Hypothalamus (tissue), 51 donors: ENCODE results near the gene SLC4A2.
"Not testable (repeated sequence)": the region's sequence is repeated elsewhere in the genome, so short reads cannot be mapped to it uniquely, and the experiment has no call there.

Source experiments
- DNase-seq, 51 donors: peaks; one replicate each; lab custom pipeline; 2025; lab: John Stamatoyannopoulos, UW

The SLC4A2 gene

DNA sequence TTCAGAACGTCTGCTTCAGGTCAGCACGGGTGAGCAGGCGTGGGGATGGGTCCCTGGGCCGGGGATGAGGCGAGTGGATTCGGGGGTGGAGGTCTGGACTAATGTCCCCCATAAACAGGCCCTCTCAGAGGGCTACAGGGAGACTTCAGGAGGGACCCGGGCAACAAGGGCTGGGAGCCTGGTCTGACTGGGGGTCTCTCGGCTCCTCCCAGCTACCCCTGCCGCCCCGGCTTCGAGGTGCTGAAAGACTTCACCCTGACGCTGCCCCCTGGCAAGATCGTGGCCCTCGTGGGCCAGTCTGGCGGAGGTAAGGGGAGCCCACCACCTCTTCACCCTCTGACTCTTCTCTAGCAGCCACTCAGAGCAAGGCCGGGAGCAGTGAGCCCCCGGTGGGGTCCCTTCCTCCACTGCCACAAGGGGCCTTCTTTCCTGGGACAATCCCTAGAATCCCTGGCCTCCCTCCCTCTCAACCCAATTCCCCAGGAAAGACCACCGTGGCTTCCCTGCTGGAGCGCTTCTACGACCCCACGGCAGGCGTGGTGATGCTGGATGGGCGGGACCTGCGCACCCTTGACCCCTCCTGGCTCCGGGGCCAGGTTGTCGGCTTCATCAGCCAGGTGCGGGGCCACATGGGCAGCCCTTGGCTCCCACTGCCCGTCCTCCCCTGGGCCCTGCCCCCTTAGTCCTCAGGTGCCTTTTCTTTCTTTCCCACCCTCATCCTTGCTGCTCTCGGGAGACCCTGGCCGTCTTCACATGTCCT, 18.6 kb upstream of the SLC4A2 start:
- DNase-seq, result no peak

DNA sequence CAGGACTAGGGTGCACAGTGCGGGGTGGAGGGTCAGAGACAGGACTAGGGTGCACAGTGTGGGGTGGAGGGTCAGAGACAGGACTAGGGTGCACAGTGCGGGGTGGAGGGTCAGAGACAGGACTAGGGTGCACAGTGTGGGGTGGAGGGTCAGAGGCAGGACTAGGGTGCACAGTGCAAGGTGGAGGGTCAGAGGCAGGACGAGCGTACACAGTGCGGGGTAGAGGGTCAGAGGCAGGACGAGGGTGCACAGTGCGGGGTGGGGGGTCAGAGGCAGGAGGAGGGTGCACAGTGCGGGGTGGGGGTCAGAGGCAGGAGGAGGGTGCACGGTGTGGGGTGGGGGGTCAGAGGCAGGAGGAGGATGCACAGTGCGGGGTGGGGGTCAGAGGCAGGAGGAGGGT, 15.9 kb upstream of the SLC4A2 start:
- not testable (repeated sequence) for DNase-seq

GRCh38 chr7:151043959-151044358, 15.4 kb upstream of the SLC4A2 start:
- DNase-seq, result no peak

GRCh38 chr7:151045262-151045661, 14.1 kb upstream of the SLC4A2 start:
- no peak for DNase-seq

GRCh38 chr7:151045967-151046366, 13.4 kb upstream of the SLC4A2 start:
- DNase-seq, result peak in 1 of 51 donors; percentile 6

- peak in 7 of 51 donors; percentile 10 to 44 (median 21) for DNase-seq
These were observed 12.5 kb upstream of the SLC4A2 start for GRCh38 chr7:151046603-151047573.

DNA sequence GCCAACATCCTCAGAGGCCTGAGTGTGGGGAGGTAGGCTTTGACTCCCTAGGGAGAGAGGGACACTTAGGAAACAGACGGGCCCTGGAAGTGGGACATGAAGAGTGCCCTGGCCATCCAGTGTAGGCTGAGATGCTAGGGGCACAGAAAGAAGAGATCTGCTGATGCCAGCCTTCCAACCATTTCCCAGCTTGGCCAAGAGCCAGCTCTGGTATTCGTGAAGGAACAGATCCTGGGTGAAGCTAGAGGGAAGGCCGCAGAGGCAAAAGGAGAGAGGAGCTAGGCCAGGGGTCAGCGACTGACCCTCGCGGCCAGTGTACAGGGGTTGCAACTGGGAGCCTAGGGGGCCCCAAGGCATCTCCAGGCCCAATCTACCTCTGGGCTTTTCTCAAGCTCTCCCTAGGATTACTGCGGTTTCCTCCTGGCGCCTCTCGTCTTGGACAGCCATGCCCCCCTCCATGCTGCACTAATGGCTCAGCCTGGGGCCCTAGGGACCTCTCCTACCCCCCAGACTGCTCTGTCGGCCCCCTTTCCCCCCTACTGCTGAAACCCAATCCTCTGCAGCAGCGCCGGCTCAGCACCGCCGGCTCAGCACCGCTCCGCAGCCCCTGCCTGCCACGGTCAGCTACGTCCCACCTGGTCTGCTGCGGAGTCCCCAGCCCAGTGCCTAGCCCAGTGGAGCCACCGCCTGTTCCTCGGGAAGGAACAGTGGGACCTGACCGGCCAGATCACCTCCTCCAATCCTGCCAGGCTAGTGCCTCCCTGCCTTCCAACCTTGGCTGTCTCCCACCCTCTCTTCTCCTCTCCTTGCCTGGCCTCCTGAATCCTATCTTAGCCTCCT, 11.2 kb upstream of the SLC4A2 start, which contains the start of gene ASIC3:
ASIC3 (plus strand) TSS at position 556 of the 840 bp plus-strand sequence. CDS start 355 bp downstream, outside the sequence.
- DNase-seq, result no peak

DNA sequence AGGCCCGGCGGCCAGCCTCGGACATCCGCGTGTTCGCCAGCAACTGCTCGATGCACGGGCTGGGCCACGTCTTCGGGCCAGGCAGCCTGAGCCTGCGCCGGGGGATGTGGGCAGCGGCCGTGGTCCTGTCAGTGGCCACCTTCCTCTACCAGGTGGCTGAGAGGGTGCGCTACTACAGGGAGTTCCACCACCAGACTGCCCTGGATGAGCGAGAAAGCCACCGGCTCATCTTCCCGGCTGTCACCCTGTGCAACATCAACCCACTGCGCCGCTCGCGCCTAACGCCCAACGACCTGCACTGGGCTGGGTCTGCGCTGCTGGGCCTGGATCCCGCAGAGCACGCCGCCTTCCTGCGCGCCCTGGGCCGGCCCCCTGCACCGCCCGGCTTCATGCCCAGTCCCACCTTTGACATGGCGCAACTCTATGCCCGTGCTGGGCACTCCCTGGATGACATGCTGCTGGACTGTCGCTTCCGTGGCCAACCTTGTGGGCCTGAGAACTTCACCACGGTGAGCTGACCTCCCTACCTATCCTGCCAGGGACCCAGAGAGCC, 10.4 kb upstream of the SLC4A2 start:
- DNase-seq, result no peak

GRCh38 chr7:151051108-151051507, 8.3 kb upstream of the SLC4A2 start:
- DNase-seq, result peak in 20 of 51 donors; percentile 14 to 58 (median 30)

DNA sequence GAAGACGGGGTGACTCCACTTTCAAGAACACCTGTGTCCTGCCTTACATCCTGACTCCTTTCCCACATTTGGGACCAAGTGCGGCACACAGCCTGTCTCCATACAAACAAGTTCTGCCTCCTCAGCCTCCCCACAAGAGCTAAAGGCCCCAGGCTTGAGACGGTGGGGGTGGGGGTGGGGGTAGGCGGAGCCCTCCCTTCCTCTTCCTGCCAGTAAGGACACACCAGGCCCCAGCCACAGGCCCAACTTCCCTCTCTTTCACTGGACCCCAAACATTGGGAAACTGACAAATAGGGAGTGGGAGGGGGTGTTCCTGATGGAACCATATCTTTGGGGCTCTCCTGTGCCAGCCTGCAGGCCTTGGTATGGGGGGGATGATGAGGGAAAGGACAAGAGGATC, 6.3 kb upstream of the SLC4A2 start:
- no peak for DNase-seq

DNA sequence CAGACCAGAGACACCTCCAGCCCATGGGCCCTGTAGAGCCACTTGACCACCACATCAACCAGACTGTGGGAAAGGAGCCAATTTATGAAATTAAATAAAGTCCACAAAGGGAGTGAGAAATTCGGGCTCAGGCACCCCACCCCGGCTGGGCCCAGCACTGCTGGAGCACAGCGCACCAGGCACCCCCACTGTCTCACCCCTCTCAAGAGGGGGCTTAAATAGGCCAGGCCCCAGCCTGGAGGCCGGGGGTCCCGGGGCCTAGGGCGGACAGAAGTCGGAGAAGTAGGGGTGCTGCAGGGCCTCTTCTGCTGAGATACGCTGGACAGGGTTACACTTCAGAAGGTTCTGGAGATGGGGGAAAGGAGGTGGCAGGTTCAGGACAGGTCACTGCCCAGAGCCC, 5.6 kb upstream of the SLC4A2 start:
- no peak for DNase-seq

DNA sequence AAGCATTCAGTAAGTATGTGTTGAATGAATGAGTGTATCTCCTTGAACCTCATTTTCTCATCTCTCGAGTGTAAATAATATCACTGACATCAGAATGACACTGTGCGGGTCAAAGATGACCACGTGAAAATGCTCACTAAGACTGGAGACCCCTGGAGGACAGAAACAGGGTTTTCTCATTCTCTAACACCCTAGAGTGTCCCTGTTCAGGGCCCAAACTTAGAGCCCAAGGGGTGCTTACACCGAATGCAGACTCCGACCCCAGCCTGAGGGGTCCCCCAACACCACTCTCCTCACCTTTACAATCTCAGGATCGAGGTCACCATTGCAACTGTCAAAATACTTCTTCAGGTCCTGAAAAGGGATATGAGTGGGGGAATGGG, 3.1 kb upstream of the SLC4A2 start:
- DNase-seq, result no peak

GRCh38 chr7:151056666-151057505, 2.5 kb upstream of the SLC4A2 start:
- DNase-seq, result peak in 1 of 51 donors; percentile 21

DNA sequence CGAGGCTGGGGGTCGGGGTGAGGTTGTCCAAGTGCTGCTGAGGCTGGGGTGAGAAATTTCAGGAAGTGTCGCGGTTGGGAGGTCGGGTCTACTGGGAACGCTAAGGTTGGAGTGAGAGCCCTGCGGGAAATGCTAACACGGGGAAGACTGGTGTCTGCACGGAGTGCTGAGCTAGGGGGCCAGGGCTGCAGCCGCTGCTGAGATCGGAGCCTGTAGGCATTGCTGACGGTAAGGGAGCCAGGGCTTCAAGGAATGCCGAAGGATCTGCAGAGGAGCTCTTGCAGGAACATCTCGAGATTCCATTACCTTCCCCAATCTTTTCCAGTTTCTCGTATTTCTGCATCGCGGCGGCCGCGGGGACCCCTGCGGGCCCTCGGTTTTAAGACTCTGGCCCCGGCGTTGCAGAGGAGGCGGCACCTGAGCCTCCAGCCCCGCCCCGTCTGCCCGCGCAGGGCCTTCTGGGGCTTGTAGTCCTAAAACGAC, 1.8 kb upstream of the SLC4A2 start, which contains the start of gene CDK5:
CDK5 (minus strand) TSS at position 392 of the 483 bp plus-strand sequence; CDS start at position 343, 49 bp downstream.
- no peak for DNase-seq

- DNase-seq, result peak; percentile 77 to 100 (median 98)
These were observed 1.2 kb upstream of the SLC4A2 start for GRCh38 chr7:151057989-151058780.

DNA sequence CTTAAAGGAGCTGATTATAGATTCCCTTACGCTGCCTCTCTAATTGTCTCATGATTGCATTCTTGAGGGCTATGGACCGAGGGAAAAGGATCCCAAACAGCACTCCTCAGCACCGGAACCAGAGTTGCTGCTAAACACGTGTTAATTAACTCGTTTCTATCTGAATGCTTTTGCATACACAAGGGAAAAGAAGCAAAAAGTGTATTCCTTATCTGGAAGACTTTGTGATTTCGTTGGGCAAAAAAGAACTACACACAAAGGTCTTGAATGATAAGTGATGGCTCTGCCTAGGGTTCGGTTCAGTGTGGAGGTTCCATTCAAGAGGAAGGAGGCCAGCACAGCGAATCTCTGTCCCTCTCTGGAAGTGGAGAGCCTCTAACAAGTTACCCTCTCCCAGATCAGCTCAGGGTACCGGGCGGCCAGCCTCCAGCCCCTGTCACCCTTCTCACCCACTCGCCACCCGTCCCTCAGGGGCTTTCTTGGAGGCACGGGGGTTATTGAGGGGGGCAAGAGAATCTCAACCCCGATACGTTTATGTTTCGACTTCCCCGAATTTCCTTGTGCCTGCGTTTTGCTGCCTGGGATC, 515 bp upstream of the SLC4A2 start:
- DNase-seq, result peak in 4 of 51 donors; percentile 59 to 82 (median 66)

DNA sequence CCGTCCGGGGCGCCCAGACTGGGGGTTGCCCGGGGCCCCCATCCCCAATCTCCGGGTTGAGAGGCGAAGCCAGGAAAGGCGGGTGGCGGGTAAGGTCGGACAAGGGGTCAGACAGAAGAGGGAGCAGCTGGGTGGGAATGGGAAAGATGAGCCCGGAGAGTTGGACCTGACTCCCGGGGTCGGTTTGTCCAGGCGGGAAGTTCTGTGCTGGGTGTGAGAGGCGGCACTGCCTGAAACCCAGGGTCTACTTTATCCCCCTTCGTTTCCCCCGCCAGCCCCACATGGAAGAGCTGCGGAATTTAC, 675 bp downstream of the SLC4A2 start:
- peak in 2 of 51 donors; percentile 33 to 65 for DNase-seq
